Ascending aorta (tissue), 2 donors: ENCODE measurements around the gene LBR. TPM values are rescaled to one million over a fixed set of nuclear protein-coding genes. Genes with fewer than 3 reads are reported as not detected.
"Not testable (repeated sequence)": the region's sequence is repeated elsewhere in the genome, so short reads cannot be mapped to it uniquely, and the experiment has no call there.

Experiments used
- DNase-seq, 2 donors: peaks; one replicate each; pipeline ENCODE4 v3.0.0-alpha.2; 2019; ENCODE audit warnings: low spot score in 2 of 2
- H3K27ac ChIP-seq, 2 donors: fragments of 200-600 bp; sonication (generic); one replicate each; pipeline ENCODE4 v1.5.1; 2016 to 2017; ENCODE audit warnings: mild to moderate bottlenecking in 1 of 2
- H3K27me3 ChIP-seq: fragments of 200-600 bp; sonication (generic); one replicate; pipeline ENCODE4 v1.5.1; 2017
- H3K36me3 ChIP-seq, 2 donors: fragments of 200-600 bp; sonication (generic); one replicate each; pipeline ENCODE4 v1.5.1; 2016
- H3K4me1 ChIP-seq, 2 donors: fragments of 200-600 bp; sonication (generic); one replicate each; pipeline ENCODE4 v1.5.1; 2016 to 2017; ENCODE audit warnings: mild to moderate bottlenecking in 1 of 2
- H3K4me3 ChIP-seq, 2 donors: fragments of 200-600 bp; sonication (generic); one replicate each; pipeline ENCODE4 v1.5.1; 2016 to 2017; ENCODE audit warnings: mild to moderate bottlenecking in 1 of 2
- H3K9me3 ChIP-seq, 2 donors: fragments of 200-600 bp; sonication (generic); one replicate each; pipeline ENCODE4 v1.5.1; 2016
- intact Hi-C: fragments of 100-400 bp; cut with DNase I; formaldehyde crosslinking; loops from one replicate; pipeline ENCODE4 v1.15.1; 2023
- total RNA-seq: library from RNA; depleted of rRNA; stranded (reverse); fragments of >200 nt; gene quantifications from one replicate; pipeline ENCODE4 v1.1.0, GENCODE V29; 2016
- TF ChIP-seq, protein P1 (sequence below), 3 experiments: fragments of 200-600 bp in 2 of 3; fragments of 450-650 bp in 1 of 3; sonication (generic) in 2 of 3; IDR thresholded peaks; one replicate each; pipeline ENCODE4 v1.5.1; 2016 to 2019; ENCODE audit warnings: antibody characterized with exemption in 3 of 3, mild to moderate bottlenecking in 1 of 3, moderate library complexity in 1 of 3

The LBR gene
- total RNA-seq, 1 donor from 2014 or later, result 21.1 TPM

DNA sequence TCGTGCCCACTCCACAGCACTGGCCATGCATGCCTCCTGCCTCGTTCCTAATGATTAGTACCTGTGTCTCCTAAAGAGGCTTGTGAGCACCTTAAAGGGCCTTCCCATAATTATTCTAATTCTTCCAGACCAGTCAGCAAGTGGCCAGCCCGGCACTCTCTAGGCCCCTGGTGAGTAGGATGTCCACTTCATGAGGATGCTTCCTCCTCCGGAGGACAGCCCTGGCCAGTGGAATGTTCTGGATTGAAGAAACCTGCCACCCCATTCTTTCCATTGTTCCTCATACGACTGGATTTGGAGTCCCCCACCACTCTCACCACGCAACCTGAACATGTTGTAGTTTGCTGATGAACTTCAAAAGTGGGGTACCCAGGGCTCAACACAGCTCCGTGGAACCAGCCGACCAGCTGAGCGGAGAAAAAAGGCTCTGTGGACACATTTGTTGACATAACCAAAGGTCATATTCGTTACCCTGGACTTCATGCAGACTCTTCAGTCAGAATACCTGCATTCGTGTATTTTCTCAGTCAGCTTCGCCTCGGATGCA lies 46.7 kb upstream of the LBR start:
- H3K36me3 ChIP-seq, result no peaks in the 10 kb centered on the region
- peaks cover 0 to 13% of the 10 kb centered on the region in 2 donors for H3K4me1 ChIP-seq
- no peak overlapping the region for H3K27ac ChIP-seq
- H3K9me3 ChIP-seq, result no peaks in the 10 kb centered on the region
- TF ChIP-seq, protein P1, sequence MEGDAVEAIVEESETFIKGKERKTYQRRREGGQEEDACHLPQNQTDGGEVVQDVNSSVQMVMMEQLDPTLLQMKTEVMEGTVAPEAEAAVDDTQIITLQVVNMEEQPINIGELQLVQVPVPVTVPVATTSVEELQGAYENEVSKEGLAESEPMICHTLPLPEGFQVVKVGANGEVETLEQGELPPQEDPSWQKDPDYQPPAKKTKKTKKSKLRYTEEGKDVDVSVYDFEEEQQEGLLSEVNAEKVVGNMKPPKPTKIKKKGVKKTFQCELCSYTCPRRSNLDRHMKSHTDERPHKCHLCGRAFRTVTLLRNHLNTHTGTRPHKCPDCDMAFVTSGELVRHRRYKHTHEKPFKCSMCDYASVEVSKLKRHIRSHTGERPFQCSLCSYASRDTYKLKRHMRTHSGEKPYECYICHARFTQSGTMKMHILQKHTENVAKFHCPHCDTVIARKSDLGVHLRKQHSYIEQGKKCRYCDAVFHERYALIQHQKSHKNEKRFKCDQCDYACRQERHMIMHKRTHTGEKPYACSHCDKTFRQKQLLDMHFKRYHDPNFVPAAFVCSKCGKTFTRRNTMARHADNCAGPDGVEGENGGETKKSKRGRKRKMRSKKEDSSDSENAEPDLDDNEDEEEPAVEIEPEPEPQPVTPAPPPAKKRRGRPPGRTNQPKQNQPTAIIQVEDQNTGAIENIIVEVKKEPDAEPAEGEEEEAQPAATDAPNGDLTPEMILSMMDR (IDR thresholded peaks at IDR 0.05), result no peak
- H3K27me3 ChIP-seq, result no peaks in the 10 kb centered on the region
- intact Hi-C loops, result loop anchor here (2.0 kb wide), 1 partner anchor 502 kb away; no protein-coding TSS in a partner anchor
- peak in 1 of 2 donors; percentile 62 for DNase-seq
- H3K4me3 ChIP-seq, result no peak overlapping the region

GRCh38 chr1:225473676-225474438 lies 46.0 kb upstream of the LBR start:
- intact Hi-C loops, result loop anchor here (2.0 kb wide), 1 partner anchor 503 kb away; no protein-coding TSS in a partner anchor
- not testable (repeated sequence) for H3K9me3 ChIP-seq, H3K4me3 ChIP-seq, H3K36me3 ChIP-seq, H3K27ac ChIP-seq, H3K4me1 ChIP-seq, H3K27me3 ChIP-seq
- DNase-seq, result peak in 1 of 2 donors; percentile 51

DNA sequence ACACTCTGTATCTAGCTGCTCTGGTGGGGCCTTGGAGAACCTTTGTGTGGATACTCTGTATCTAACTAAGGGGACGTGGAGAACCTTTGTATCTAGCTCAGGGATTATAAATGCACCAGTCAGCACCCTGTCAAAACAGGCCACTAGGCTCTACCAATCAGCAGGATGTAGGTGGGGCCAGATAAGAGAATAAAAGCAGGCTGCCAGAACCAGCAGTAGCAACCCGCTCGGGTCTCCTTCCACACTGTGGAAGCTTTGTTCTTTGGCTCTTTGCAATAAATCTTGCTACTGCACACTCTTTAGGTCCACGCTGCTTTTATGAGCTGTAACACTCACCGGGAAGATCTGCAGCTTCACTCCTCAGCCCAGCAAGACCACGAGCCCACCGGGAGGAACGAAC lies 45.4 kb upstream of the LBR start:
- H3K27ac ChIP-seq, intact Hi-C loops, H3K36me3 ChIP-seq, H3K4me3 ChIP-seq, H3K9me3 ChIP-seq, H3K27me3 ChIP-seq, H3K4me1 ChIP-seq: not testable (repeated sequence)
- peak in 1 of 2 donors; percentile 50 for DNase-seq

GRCh38 chr1:225471453-225472301 lies 43.8 kb upstream of the LBR start:
- TF ChIP-seq, protein P1 (IDR thresholded peaks at IDR 0.05), result no peak
- peak in 1 of 2 donors; percentile 61 for DNase-seq
- no peak overlapping the region for H3K4me3 ChIP-seq
- H3K9me3 ChIP-seq, result no peaks in the 10 kb centered on the region
- H3K27me3 ChIP-seq, result no peaks in the 10 kb centered on the region
- intact Hi-C loops, result no loop called here
- H3K36me3 ChIP-seq, result no peaks in the 10 kb centered on the region
- no peak overlapping the region for H3K27ac ChIP-seq
- peaks cover 0 to 6% of the 10 kb centered on the region in 2 donors for H3K4me1 ChIP-seq

GRCh38 chr1:225471109-225471452 lies 43.2 kb upstream of the LBR start:
- H3K27ac ChIP-seq, result no peak overlapping the region
- intact Hi-C loops, result no loop called here

More at GRCh38 chr1:225471109-225471452, 43.2 kb upstream of the LBR start:
- H3K4me3 ChIP-seq, result no peak overlapping the region
- no peaks in the 10 kb centered on the region for H3K9me3 ChIP-seq
- H3K36me3 ChIP-seq, result no peaks in the 10 kb centered on the region
- no peaks in the 10 kb centered on the region for H3K27me3 ChIP-seq
- H3K4me1 ChIP-seq, result peaks cover 0 to 6% of the 10 kb centered on the region in 2 donors
- no peak for DNase-seq
- TF ChIP-seq, protein P1 (IDR thresholded peaks at IDR 0.05), result no peak
